Measurements from ENCODE around the gene PRKAR1B.

GRCh38 chr7:568031-568951 lies 158.8 kb downstream of the PRKAR1B start:
- TF ChIP-seq, protein P1, sequence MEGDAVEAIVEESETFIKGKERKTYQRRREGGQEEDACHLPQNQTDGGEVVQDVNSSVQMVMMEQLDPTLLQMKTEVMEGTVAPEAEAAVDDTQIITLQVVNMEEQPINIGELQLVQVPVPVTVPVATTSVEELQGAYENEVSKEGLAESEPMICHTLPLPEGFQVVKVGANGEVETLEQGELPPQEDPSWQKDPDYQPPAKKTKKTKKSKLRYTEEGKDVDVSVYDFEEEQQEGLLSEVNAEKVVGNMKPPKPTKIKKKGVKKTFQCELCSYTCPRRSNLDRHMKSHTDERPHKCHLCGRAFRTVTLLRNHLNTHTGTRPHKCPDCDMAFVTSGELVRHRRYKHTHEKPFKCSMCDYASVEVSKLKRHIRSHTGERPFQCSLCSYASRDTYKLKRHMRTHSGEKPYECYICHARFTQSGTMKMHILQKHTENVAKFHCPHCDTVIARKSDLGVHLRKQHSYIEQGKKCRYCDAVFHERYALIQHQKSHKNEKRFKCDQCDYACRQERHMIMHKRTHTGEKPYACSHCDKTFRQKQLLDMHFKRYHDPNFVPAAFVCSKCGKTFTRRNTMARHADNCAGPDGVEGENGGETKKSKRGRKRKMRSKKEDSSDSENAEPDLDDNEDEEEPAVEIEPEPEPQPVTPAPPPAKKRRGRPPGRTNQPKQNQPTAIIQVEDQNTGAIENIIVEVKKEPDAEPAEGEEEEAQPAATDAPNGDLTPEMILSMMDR (conservative IDR thresholded peaks at IDR 0.05): no peak
- no peak for TF ChIP-seq ZFX (IDR thresholded peaks at IDR 0.05)

All from C4-2B (cell line).